Measurements from ENCODE around the gene MSMP. TPM values are rescaled to one million over a fixed set of nuclear protein-coding genes. Genes with fewer than 3 reads are reported as not detected.

The MSMP gene
- total RNA-seq, 1 experiment from 2014 or later = 2.1 TPM

DNA sequence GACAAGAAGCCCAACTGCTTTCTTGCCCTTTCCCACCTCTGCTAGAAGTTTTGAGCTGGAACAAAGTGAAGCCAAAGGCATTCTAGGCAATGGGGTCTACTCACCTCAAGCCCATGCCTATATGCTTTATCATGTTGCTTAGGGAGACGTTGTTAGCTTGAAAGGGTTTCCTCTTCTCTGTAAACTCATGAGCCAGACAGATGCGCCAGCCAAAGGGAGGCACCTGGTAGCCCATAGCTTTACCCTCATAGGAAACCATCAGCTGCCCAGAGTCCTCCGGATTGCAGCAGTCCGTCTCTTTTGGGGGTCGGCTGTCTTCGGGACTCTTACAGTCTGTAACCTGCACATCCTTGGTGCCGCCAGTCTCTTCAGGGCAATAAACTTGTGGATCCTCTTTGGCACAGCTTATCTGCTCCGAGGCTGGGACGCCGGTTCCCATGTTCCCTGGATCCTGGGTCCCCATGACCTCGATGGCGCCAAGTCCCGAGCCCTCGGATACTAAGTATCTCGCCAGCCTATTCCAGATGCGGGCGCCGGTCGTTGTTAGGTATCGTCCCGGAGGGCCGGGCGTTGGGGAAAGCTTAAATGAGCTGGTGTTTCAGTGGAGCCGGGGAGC is 5.7 kb downstream of the MSMP start:
- Mint-ChIP-seq H3K4me3 (peak overlapping the region; percentile 92), H3K36me3 (peaks cover 40% of the 10 kb centered on the region), H3K4me1 (peaks cover 27% of the 10 kb centered on the region), H3K9me3 (no peaks in the 10 kb centered on the region), H3K27ac (peak overlapping the region; percentile 74), H3K27me3 (ENCODE audit: low read depth) (no peaks in the 10 kb centered on the region)
- ChIA-PET CTCF (interaction anchor here (0.9 to 4.1 kb wide), 16 partner anchors 8 to 197 kb away, joined by 3 to 27 read pairs (median 6); partner anchors contain the start of genes ARHGEF39, CREB3 and TLN1), POLR2A (interaction anchor here (1.0 to 2.1 kb wide), 2 partner anchors 16 to 27 kb away, joined by 3 to 13 read pairs; partner anchors contain the start of genes CREB3 and TLN1)
- ATAC-seq (peak; percentile 5; the same call in 1 of the 2 replicates), DNase-seq (ENCODE audit: low spot score) (no peak)
- 0 out of 2 replicates have a peak, but pooled peaks have one; percentile 46 for TF ChIP-seq KAT7 (CRISPR knock-in tag; IDR thresholded peaks at IDR 0.05; ENCODE audit: borderline replicate concordance)
- no peak for TF ChIP-seq FOXK1 (CRISPR knock-in tag; IDR thresholded peaks at IDR 0.05)
- TF ChIP-seq NFYB (CRISPR knock-in tag; conservative IDR thresholded peaks at IDR 0.05; ENCODE audit: low read depth) = no peak
- TF ChIP-seq, protein P1, sequence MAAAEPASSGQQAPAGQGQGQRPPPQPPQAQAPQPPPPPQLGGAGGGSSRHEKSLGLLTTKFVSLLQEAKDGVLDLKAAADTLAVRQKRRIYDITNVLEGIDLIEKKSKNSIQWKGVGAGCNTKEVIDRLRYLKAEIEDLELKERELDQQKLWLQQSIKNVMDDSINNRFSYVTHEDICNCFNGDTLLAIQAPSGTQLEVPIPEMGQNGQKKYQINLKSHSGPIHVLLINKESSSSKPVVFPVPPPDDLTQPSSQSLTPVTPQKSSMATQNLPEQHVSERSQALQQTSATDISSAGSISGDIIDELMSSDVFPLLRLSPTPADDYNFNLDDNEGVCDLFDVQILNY (CRISPR knock-in tag; IDR thresholded peaks at IDR 0.05) = no peak
- TF ChIP-seq, protein P2, sequence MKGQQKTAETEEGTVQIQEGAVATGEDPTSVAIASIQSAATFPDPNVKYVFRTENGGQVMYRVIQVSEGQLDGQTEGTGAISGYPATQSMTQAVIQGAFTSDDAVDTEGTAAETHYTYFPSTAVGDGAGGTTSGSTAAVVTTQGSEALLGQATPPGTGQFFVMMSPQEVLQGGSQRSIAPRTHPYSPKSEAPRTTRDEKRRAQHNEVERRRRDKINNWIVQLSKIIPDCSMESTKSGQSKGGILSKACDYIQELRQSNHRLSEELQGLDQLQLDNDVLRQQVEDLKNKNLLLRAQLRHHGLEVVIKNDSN (CRISPR knock-in tag; IDR thresholded peaks at IDR 0.05) = 0 out of 2 replicates have a peak, but pooled peaks have one; percentile 18

DNA sequence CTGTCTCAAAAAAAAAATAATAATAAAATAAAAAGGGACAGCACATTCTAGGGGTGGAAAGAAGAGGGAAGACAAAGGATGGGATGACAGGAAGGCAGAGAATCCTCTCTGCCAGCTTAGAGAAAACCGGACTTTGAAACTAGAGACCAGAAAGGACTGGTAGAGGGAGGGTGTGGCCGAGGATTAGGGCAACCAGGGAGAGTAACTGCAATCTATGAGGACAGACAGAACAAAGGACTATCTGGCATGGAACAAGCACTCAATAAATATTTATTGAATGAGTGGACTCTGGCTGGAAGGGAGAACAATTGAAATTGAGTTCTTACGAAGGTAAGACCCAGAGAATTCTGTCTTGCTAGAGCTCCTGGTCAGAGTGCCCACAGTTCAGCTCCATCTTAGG is 7.5 kb downstream of the MSMP start:
- no peaks in the 10 kb centered on the region for H3K27me3 Mint-ChIP-seq (ENCODE audit: low read depth)
- no peaks in the 10 kb centered on the region for H3K9me3 Mint-ChIP-seq
- DNase-seq (ENCODE audit: low spot score) = no peak
- no peak for TF ChIP-seq TEAD1 (CRISPR knock-in tag; IDR thresholded peaks at IDR 0.05)
- TF ChIP-seq NFATC4 (CRISPR knock-in tag; IDR thresholded peaks at IDR 0.05) = no peak
- TF ChIP-seq, protein P3, sequence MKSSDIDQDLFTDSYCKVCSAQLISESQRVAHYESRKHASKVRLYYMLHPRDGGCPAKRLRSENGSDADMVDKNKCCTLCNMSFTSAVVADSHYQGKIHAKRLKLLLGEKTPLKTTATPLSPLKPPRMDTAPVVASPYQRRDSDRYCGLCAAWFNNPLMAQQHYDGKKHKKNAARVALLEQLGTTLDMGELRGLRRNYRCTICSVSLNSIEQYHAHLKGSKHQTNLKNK (CRISPR knock-in tag; IDR thresholded peaks at IDR 0.05) = no peak
- TF ChIP-seq SP1 (CRISPR knock-in tag; conservative IDR thresholded peaks at IDR 0.05) = no peak
- TF ChIP-seq, protein P4, sequence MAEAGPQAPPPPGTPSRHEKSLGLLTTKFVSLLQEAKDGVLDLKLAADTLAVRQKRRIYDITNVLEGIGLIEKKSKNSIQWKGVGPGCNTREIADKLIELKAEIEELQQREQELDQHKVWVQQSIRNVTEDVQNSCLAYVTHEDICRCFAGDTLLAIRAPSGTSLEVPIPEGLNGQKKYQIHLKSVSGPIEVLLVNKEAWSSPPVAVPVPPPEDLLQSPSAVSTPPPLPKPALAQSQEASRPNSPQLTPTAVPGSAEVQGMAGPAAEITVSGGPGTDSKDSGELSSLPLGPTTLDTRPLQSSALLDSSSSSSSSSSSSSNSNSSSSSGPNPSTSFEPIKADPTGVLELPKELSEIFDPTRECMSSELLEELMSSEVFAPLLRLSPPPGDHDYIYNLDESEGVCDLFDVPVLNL (CRISPR knock-in tag; IDR thresholded peaks at IDR 0.05; ENCODE audit: borderline replicate concordance, low read depth) = no peak
- TF ChIP-seq FOXK1 (CRISPR knock-in tag; IDR thresholded peaks at IDR 0.05) = no peak
- TF ChIP-seq, protein P5, sequence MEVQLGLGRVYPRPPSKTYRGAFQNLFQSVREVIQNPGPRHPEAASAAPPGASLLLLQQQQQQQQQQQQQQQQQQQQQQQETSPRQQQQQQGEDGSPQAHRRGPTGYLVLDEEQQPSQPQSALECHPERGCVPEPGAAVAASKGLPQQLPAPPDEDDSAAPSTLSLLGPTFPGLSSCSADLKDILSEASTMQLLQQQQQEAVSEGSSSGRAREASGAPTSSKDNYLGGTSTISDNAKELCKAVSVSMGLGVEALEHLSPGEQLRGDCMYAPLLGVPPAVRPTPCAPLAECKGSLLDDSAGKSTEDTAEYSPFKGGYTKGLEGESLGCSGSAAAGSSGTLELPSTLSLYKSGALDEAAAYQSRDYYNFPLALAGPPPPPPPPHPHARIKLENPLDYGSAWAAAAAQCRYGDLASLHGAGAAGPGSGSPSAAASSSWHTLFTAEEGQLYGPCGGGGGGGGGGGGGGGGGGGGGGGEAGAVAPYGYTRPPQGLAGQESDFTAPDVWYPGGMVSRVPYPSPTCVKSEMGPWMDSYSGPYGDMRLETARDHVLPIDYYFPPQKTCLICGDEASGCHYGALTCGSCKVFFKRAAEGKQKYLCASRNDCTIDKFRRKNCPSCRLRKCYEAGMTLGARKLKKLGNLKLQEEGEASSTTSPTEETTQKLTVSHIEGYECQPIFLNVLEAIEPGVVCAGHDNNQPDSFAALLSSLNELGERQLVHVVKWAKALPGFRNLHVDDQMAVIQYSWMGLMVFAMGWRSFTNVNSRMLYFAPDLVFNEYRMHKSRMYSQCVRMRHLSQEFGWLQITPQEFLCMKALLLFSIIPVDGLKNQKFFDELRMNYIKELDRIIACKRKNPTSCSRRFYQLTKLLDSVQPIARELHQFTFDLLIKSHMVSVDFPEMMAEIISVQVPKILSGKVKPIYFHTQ (CRISPR knock-in tag; IDR thresholded peaks at IDR 0.05) = no peak
- no peak for TF ChIP-seq KAT7 (CRISPR knock-in tag; IDR thresholded peaks at IDR 0.05; ENCODE audit: borderline replicate concordance)
- no peak for TF ChIP-seq FOXJ3 (CRISPR knock-in tag; IDR thresholded peaks at IDR 0.05; ENCODE audit: borderline replicate concordance)
- no peak for TF ChIP-seq OVOL2 (CRISPR knock-in tag; IDR thresholded peaks at IDR 0.05; ENCODE audit: borderline replicate concordance)
- TF ChIP-seq TCF7 (CRISPR knock-in tag; IDR thresholded peaks at IDR 0.05; ENCODE audit: low read depth) = no peak
- TF ChIP-seq, protein P6, sequence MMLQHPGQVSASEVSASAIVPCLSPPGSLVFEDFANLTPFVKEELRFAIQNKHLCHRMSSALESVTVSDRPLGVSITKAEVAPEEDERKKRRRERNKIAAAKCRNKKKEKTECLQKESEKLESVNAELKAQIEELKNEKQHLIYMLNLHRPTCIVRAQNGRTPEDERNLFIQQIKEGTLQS (CRISPR knock-in tag; conservative IDR thresholded peaks at IDR 0.05) = no peak
- TF ChIP-seq, protein P2 (CRISPR knock-in tag; IDR thresholded peaks at IDR 0.05) = no peak
- no peak for TF ChIP-seq ETV6 (CRISPR knock-in tag; IDR thresholded peaks at IDR 0.05)
- TF ChIP-seq CBFB (CRISPR knock-in tag; IDR thresholded peaks at IDR 0.05; ENCODE audit: low read depth) = no peak
- H3K4me3 Mint-ChIP-seq = peak overlapping the region; percentile 92
- no peak for ATAC-seq
- H3K27ac Mint-ChIP-seq = no peak overlapping the region
- H3K4me1 Mint-ChIP-seq = peaks cover 27% of the 10 kb centered on the region
- ChIA-PET CTCF (interaction anchor here (1.0 to 4.1 kb wide), 4 partner anchors 10 to 19 kb away, joined by 4 to 27 read pairs (median 9); no protein-coding TSS in a partner anchor), POLR2A (interaction anchor here (1.1 to 1.8 kb wide), 2 partner anchors 11 to 14 kb away, joined by 3 to 8 read pairs; partner anchors contain the start of genes CREB3 and TLN1)
- H3K36me3 Mint-ChIP-seq = peaks cover 46% of the 10 kb centered on the region

Data from WTC11 (cell line).